ENCODE data around the gene NUP133.

DNA sequence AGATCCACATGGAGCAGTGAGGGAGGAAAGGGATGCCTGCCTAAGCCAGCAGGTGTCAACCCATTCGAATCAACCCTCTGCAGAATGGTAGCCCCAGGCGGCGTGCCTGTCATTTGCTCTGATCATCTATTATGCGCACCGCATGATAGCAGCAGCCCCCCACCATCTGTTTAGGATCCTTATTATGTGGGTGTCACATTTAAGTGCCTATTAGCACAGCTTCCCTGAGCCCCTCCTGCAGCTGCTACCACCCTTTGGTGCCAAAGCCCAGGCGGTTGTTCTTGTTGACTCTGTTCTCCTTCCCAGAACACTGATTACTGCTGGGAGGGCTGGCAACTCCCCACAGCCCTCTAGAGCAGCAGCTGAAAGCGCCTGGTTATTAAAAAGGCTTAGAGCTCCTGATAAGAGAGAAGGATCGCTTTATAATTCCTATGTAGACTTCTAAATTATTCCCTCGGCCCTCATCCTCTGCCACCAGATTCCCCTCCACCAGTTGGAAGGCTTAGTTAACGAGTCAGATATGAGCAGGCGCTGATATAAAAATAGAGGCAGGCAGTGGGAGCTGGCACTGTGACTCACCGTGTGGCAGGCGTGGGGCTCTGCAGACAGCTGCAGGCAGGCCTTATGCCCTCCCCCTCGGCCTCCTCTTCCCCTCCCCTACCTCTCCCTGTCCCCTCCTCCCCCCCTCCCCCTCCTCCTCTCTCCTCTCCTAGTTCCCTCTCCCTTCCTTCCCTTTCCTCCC, 97.3 kb downstream of the NUP133 start:
- TF ChIP-seq POLR2A (IDR thresholded peaks at IDR 0.05; ENCODE audit: low read depth, low read length) (no peak), RB1 (IDR thresholded peaks at IDR 0.05; ENCODE audit: borderline replicate concordance) (no peak), RELA (IDR thresholded peaks at IDR 0.05; ENCODE audit: borderline replicate concordance, partially characterized antibody) (no peak), MTA2 (IDR thresholded peaks at IDR 0.05; ENCODE audit: low read depth) (no peak), YY1 (IDR thresholded peaks at IDR 0.05; ENCODE audit: low read depth, low read length) (no peak), TAF1 (IDR thresholded peaks at IDR 0.05; ENCODE audit: borderline replicate concordance, low read depth, low read length) (no peak), EZH2 (IDR thresholded peaks at IDR 0.05; ENCODE audit: borderline replicate concordance, control insufficient read depth, low read depth, low read length) (no peak)
